Panc1 (cell line): ENCODE data around the gene PRKG1. TPM values are rescaled to one million over a fixed set of nuclear protein-coding genes. Genes with fewer than 3 reads are reported as not detected.

Experiments
- ATAC-seq: fragments of 200-7000 bp; cut with Tn5 transposase; 2 replicates; pipeline ENCODE4 v1.9.1; 2020; ENCODE audit warnings: mild to moderate bottlenecking, moderate library complexity
- BruUV-seq: library from RNA; stranded (reverse); fragments of 400-500 nt; replicated peaks from 2 replicates; lab custom pipeline; 2021; lab: Mats Ljungman, UMichigan
- CTCF ChIA-PET: fragments of 300-600 bp; sonication (Branson Sonifier 250); formaldehyde crosslinking; loops from one replicate; lab custom pipeline; 2022; ENCODE audit warnings: antibody characterized with exemption; lab: Charles Lee
- POLR2A ChIA-PET: fragments of 300-600 bp; sonication (Branson Sonifier 250); formaldehyde crosslinking; loops from one replicate; lab custom pipeline; 2022; ENCODE audit warnings: antibody characterized with exemption; lab: Charles Lee
- DNase-seq: peaks from one replicate; pipeline ENCODE4 v3.0.0-alpha.2; 2010; ENCODE audit warnings: low read depth, low spot score
- H3K27ac ChIP-seq: 2 replicates; pipeline ENCODE4 v1.5.1; 2011; ENCODE audit warnings: mild to moderate bottlenecking, low read length, inconsistent platforms
- H3K27me3 ChIP-seq: fragments of 200-500 bp; sonication (Bioruptor generic); 2 replicates; pipeline ENCODE4 v1.6.0; 2014; ENCODE audit warnings: low read length, inconsistent platforms; ENCODE audit not compliant: control insufficient read depth, insufficient read depth
- H3K36me3 ChIP-seq: fragments of 200-500 bp; sonication (Bioruptor generic); 2 replicates; pipeline ENCODE4 v1.5.1; 2014; ENCODE audit warnings: inconsistent platforms, mild to moderate bottlenecking, low read length, moderate library complexity; ENCODE audit not compliant: control insufficient read depth, insufficient read depth
- H3K4me1 ChIP-seq: 2 replicates; pipeline ENCODE4 v1.5.1; 2011; ENCODE audit warnings: inconsistent platforms, mild to moderate bottlenecking, low read length, moderate library complexity; ENCODE audit not compliant: control insufficient read depth, insufficient read depth
- H3K4me3 ChIP-seq, 2 experiments: 2 replicates each; pipeline ENCODE4 v1.5.1; 2011 to 2012; ENCODE audit warnings: low read depth in 2 of 2, low read length in 2 of 2, mild to moderate bottlenecking in 2 of 2, inconsistent platforms in 1 of 2, moderate library complexity in 1 of 2
- H3K9me3 ChIP-seq: fragments of 200-500 bp; sonication (Bioruptor generic); 2 replicates; pipeline ENCODE4 v1.5.1; 2014; ENCODE audit warnings: low read depth, mild to moderate bottlenecking, inconsistent platforms, low read length, moderate library complexity; ENCODE audit not compliant: control insufficient read depth, insufficient read depth
- CTCF ChIP-seq: fragments of 450-650 bp; IDR thresholded peaks from 2 replicates; pipeline ENCODE4 v1.5.1; 2017; ENCODE audit warnings: mild to moderate bottlenecking
- POLR2AphosphoS5 ChIP-seq: IDR thresholded peaks from 2 replicates; pipeline ENCODE4 v1.6.1; 2012; ENCODE audit warnings: mild to moderate bottlenecking, low read depth, low read length, moderate library complexity
- SIN3A ChIP-seq: IDR thresholded peaks from 2 replicates; pipeline ENCODE4 v1.6.1; 2012; ENCODE audit warnings: low read depth, mild to moderate bottlenecking, low read length, moderate library complexity, borderline replicate concordance; ENCODE audit not compliant: insufficient read depth
- TCF7L2 ChIP-seq: IDR thresholded peaks from 2 replicates; pipeline ENCODE4 v1.6.1; 2011; ENCODE audit warnings: mild to moderate bottlenecking, low read depth, low read length, inconsistent platforms
- in situ Hi-C: cut with HindIII; loops from 2 replicates; pipeline ENCODE4 v1.10.0; 2016; ENCODE audit warnings: low sequenced_read_pairs, low pct_unique_long_range_greater_than_20kb
- intact Hi-C: fragments of 100-400 bp; cut with micrococcal nuclease; formaldehyde crosslinking; loops from one replicate; pipeline ENCODE4 v1.10.0; 2022; ENCODE audit not compliant: unreplicated experiment
- total RNA-seq: library from RNA; stranded (reverse); gene quantifications from one replicate; pipeline ENCODE4 v1.2.1, GENCODE V29; 2021; ENCODE audit not compliant: unreplicated experiment
- TF ChIP-seq, protein P1 (sequence below), 2 experiments: IDR thresholded peaks; 2 replicates each; pipeline ENCODE4 v1.6.1; 2011 to 2012; ENCODE audit warnings: low read depth in 2 of 2, control low read depth in 1 of 2, low read length in 1 of 2, mild to moderate bottlenecking in 1 of 2, moderate library complexity in 1 of 2; ENCODE audit not compliant: insufficient read depth in 1 of 2

The PRKG1 gene
- total RNA-seq, 1 experiment from 2014 or later: 0.92 TPM

DNA sequence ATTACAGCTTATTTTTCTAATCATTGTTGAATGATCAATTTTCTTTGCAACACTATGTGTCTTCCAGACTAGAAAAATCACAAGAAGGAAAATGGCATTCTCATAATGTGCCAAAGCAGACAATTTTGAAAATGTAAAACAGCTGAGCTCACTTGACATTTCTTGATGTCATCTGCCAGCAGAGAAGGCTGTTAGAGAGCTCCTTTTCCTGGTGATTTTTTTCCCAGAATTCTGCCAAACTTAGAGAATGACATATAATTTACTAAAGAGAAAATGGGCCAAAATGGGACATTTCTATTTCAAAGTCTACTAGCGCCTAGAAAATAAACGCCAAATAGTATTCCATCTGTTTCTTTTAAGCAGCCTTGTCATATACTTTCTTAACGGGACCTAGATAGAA lies 714.0 kb downstream of the PRKG1 start:
- BruUV-seq: no TSS peak
- ATAC-seq: no peak
- Histone ChIP-seq H3K27ac (no peak overlapping the region), H3K4me1 (no peaks in the 10 kb centered on the region), H3K27me3 (no peaks in the 10 kb centered on the region), H3K4me3 (no peak overlapping the region), H3K9me3 (no peaks in the 10 kb centered on the region), H3K36me3 (no peaks in the 10 kb centered on the region)
- intact Hi-C loops: no loop called here
- in situ Hi-C loops: no loop called here
- CTCF ChIA-PET: no interaction called here
- POLR2A ChIA-PET: no interaction called here
- no peak for DNase-seq
- no peak for TF ChIP-seq CTCF
- TF ChIP-seq, protein P1, sequence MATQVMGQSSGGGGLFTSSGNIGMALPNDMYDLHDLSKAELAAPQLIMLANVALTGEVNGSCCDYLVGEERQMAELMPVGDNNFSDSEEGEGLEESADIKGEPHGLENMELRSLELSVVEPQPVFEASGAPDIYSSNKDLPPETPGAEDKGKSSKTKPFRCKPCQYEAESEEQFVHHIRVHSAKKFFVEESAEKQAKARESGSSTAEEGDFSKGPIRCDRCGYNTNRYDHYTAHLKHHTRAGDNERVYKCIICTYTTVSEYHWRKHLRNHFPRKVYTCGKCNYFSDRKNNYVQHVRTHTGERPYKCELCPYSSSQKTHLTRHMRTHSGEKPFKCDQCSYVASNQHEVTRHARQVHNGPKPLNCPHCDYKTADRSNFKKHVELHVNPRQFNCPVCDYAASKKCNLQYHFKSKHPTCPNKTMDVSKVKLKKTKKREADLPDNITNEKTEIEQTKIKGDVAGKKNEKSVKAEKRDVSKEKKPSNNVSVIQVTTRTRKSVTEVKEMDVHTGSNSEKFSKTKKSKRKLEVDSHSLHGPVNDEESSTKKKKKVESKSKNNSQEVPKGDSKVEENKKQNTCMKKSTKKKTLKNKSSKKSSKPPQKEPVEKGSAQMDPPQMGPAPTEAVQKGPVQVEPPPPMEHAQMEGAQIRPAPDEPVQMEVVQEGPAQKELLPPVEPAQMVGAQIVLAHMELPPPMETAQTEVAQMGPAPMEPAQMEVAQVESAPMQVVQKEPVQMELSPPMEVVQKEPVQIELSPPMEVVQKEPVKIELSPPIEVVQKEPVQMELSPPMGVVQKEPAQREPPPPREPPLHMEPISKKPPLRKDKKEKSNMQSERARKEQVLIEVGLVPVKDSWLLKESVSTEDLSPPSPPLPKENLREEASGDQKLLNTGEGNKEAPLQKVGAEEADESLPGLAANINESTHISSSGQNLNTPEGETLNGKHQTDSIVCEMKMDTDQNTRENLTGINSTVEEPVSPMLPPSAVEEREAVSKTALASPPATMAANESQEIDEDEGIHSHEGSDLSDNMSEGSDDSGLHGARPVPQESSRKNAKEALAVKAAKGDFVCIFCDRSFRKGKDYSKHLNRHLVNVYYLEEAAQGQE (IDR thresholded peaks at IDR 0.05; ENCODE audit: insufficient read depth in 1 of 2, low read depth in 2 of 2, low read length in 1 of 2): no peak
- no peak for TF ChIP-seq TCF7L2
- TF ChIP-seq POLR2AphosphoS5: no peak
- TF ChIP-seq SIN3A: no peak

DNA sequence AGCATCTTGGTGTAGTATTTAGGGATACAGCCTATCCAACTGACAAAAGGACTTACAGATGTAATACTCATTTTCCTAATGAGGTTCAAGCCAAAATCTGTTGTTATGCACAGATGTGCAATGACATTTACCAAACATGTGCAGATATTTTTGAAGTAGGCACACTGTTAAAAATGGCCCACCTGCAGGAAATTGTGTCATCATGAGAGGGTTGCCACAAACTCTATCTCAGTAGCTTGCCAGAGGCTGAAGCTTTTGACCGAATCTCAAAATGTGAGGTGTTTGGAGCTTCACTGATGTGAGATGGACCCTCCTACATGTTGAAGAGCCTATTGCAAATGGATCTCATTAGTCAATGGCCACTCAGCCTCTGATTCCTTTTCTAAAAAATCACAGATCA lies 714.8 kb downstream of the PRKG1 start:
- intact Hi-C loops (no loop called here), in situ Hi-C loops (no loop called here)
- no peaks in the 10 kb centered on the region for H3K36me3 ChIP-seq
- H3K4me3 ChIP-seq: no peak overlapping the region
- no peak for ATAC-seq
- TF ChIP-seq, protein P1 (IDR thresholded peaks at IDR 0.05; ENCODE audit: insufficient read depth in 1 of 2, low read depth in 2 of 2, low read length in 1 of 2): no peak
- TF ChIP-seq TCF7L2 (no peak), SIN3A (no peak), POLR2AphosphoS5 (no peak), CTCF (no peak)
- H3K27ac ChIP-seq: no peak overlapping the region
- H3K4me1 ChIP-seq: no peaks in the 10 kb centered on the region
- no peaks in the 10 kb centered on the region for H3K27me3 ChIP-seq
- BruUV-seq: no TSS peak
- H3K9me3 ChIP-seq: no peaks in the 10 kb centered on the region
- no peak for DNase-seq
- ChIA-PET CTCF (no interaction called here), POLR2A (no interaction called here)
